Ammon's horn (tissue), 1 donor: ENCODE results near the gene CSNK1G2.
"Not testable (repeated sequence)": the region's sequence is repeated elsewhere in the genome, so short reads cannot be mapped to it uniquely, and the experiment has no call there.

Experiments
- DNase-seq: peaks from one replicate; pipeline ENCODE4 v3.0.0-alpha.2; 2016; ENCODE audit warnings: low spot score

Gene CSNK1G2

DNA sequence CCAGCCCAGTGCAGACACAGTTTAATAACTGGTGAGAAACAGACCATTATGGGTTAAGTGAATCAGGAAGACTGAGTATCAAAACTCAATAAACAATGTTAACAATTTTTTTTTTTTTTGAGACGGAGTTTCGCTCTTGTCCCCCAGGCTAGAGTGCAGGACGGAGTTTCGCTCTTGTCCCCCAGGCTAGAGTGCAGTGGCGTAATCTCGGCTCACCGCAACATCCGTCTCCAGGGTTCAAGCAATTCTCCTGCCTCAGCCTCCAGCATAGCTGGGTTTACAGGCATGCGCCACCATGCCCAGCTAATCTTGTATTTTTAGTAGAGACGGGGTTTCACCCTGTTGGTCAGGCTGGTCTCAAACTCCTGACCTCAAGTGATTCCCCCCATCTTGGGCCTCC lies 47.5 kb downstream of the CSNK1G2 start:
- DNase-seq = not testable (repeated sequence)

DNA sequence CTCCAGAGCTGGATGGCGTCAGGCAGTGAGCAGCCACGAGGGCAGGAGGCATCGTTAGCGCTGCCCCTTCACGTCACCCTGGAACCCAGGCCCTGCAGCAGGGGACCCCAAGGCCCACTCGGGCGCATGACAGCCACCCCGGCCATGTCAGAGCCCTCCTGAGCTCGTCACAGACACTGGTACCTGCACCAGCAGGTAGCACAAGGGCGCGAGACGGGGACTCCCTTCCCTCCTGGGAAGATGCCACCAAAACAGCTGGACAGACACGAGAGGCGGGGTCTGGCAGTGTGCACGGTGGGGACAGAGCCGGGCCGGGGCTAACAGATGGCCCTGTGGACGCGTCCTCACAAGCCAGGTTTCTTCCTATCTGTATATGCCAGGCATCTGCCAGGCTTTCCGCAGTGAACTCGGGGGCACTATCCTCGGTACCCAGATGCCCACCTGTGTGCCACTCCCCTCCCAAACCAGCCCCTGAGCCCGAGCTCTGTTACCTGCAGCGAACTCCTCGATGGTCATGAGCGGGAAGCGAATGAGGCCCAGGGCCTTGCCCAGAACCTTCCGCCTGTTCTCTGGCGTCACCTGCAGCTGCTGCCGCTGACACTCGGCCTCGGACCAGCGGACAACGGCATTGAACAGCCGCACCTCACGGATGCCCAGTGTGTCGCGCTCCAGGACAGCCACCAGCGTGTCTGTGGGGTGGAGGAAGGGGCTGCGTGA lies 48.7 kb downstream of the CSNK1G2 start:
- DNase-seq = no peak

DNA sequence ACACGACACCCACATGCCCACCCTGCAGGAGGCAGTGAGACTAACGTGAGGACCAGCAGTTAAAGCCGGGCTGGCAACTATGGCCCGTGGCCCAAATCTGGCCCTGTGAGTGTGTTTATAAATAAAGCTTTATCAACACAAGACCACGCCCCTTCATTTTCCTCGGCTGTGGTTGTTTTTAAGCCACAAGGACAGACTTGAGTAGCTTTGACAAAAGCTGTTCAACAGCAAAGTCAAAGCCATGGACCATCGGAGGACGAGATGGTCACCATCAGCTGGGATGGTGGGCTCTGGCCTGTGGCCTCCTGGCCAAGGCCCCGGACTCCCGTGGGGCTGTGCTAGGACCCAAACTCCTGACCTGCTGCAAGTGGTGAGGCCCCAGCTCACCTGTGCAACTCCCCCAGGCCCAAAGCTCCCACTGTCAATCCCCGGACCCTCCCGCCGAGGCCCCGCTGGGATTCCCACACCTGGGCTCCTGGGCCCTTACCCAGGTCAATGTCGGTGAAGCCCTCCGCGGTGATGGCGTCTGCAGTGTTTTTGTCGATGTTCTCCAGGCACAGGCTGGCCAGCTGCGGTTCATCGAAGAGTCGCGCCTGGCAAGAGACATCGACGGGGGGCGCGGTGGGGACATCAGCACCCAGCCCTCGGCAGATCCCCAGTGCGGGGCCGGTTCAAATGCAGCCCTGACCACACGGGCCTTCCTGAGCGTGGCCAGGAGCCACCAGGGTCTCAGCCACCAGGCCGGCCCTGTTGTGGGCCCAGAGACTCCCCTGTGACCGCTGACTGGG lies 49.5 kb downstream of the CSNK1G2 start:
- no peak for DNase-seq

DNA sequence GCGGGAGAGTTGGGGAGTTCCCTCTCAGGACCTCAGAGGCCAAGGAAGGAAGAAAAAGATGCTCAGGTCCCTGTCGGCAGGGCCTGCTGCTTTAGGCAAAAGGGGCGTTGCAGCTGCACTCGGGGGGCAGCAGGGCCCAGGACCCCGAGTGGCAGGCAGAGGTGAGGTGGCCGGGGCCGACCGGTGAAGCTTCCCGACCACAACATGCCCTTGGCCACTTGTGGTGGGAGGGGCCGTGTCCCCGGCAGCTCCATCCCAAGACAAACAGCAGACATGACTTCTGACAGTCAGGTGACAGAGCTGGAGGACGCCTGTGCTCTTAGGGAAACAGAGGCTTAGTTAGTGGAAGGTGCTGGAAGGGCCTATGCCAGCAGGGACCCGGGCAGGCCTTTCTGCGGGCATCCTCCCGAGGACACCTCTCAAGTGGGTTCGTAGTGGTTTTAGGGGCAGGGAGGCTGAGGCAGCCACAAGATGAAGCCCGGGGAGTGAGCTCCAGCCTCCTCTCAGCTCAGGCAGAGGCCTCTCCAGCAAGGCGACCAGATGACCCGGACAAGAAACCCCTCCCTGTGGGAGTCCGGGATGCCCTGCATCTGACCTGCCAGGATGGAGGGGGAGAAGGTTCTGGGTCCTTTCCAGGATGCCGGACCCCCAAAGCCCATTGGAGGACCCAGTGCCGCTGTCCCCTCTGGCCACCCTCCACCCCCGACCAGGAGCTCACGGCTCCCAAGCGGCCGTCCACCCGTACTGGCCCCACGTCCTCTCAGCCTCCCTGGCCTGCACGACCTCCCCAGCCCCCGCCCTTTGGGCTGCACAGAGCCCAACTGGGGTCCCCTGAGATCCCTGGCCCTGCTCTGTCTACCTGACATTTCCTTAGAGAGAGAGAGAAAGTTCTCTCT lies 50.3 kb downstream of the CSNK1G2 start:
- no peak for DNase-seq

DNA sequence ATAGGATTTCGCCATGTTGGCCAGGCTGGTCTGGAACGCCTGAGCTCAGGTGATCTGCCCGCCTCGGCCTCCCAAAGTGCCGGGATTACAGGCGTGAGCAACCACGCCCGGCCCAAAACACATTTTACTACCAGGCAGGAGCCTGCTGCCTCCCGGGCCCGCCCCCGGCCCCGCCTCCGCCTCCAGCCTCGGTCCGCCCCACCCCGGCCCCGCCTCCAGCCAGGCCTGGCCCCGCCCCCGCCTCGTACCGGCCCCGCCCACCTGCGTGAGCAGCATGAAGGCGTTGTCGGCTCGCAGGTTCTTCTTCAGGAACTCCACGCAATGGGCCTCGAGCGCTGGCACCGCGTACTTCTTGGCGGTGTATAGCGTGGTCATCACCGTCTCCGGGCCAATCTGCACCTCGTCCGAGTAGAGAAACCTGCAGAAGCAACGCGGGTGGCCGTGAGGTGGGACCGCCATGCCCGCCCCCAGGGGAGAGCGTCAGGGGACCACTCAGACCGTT lies 51.8 kb downstream of the CSNK1G2 start:
- DNase-seq = no peak

DNA sequence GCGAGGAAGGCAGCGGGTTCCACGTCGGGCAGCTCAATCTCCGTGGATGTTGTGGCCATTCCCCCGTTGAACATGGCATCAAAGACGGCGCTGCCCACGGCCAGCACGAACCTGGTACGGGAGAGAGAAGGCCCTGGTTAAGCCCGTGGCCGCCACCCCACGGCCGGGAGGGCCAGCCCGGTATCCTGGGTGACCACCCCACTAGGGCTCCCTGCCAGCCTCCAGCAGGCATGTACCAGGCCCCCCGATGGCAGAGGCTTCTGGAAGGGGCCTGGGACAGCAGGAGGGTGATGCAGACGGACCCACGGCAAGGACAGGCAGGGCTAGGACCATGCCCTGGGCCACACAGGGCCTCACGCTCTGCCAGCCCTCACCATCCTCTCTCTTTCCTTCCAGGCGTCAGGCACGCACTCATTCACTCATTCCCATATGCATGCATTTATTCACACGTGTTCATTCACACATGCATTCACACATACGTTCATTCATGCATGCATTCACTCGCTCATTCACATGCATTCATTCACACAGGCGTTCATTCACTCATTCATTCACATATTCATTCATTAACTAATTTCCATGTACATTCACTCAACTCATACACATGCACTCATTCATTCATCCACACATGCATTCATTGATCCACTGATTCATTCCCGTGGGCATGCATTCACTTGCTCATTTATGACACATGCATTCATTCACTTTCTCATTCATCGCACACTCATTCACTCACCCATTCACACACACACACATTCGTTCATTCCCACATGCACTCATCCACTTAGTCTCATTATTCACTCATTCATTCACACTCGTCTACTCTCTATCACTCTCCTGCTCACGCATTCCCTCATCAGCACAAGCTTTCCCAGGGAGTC lies 56.6 kb downstream of the CSNK1G2 start:
- peak; percentile 49 for DNase-seq

DNA sequence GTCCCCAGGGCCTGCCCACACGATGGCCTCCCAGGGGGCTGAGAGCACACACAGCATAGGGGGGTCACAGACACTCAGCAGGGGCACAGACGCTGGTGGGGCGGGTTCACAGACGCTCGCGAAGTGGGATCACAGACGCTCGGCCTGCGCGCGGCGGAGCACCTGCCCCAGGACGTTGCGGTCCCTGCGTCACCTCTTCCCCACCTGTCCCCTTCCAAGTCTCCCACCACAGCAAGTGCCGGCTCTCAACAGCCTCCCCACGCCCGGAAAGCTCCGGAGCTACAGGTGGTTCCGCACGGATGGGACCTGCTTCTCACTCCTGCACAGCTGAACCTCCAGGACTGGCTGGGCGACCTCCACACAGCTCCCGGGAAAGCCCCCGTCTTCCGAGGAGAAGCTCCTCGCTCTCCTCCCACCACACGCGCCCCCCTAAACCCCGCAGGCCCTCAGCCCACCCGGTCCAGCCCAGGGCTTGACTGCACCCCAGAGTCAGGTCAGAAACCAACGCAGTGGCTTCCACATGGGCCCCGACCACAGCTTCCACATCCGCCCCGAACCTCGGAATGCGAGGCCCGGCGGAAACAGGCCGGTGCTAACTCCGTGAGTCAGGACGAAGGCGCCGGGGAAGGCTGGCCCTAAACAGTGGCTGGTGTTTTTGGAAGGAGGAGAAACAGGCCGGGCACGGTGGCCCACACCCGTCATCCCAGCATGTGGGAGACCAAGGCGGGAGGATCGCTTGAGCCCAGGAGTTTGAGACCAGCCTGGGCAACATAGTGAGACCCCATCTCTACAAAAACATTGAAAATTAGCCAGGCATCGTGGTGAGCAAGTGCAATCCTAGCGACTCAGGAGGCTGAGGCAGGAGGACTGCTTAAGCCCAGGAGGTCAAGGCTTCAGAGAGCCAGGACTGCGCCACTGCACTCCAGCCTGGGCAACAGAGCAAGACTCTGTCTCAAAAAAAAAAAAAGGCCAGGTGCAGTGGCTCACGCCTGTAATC lies 58.0 kb downstream of the CSNK1G2 start:
- no peak for DNase-seq

DNA sequence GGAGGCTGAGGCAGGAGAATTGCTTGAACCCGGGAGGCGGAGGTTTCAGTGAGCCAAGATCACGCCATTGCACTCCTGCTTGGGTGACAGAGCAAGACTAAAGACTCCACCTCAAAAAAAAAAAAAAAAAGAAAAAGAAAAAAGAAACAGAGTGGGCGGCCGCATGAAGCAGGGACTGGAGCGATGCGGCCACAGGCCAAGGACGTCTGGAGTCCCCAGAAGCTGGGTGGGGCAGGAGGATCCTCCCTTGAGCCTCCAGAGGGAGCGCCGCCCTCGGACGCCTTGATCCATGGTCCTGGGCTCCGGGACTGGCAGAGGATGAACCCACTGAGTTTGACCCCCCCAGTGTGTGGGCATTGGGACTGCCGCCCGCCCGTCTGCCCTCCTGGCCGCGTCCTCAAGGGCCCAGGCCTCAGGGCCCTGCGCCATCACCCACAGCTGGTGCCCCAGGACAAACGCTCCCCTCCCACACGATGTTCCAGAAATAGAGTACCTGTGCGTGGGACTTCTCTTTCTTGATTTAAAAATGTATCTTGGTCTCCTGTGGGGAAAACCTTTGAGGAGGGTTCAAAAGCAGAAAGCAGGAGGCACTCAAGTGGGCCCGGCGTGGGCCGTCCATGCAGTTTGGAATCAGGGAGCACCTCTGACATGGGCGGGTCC lies 59.0 kb downstream of the CSNK1G2 start:
- DNase-seq = no peak

DNA sequence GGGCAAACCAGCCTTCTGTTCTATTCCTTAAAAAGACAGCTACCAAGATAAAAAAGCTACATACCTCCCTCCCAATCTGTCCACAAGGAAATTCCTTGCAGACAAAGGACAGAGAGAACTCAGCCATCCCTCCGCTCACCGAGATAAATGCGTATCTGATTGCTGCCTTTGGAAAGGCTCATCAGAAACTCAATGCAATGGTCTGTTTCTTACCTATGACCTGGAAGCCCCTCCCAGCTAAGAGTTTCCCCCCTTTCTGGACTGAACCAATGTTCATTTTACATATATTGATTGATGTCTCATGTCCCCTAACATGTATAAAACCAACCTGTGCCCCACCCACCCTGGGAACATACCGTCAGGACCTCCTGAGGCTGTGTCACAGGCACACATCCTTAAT lies 62.9 kb downstream of the CSNK1G2 start:
- no peak for DNase-seq

DNA sequence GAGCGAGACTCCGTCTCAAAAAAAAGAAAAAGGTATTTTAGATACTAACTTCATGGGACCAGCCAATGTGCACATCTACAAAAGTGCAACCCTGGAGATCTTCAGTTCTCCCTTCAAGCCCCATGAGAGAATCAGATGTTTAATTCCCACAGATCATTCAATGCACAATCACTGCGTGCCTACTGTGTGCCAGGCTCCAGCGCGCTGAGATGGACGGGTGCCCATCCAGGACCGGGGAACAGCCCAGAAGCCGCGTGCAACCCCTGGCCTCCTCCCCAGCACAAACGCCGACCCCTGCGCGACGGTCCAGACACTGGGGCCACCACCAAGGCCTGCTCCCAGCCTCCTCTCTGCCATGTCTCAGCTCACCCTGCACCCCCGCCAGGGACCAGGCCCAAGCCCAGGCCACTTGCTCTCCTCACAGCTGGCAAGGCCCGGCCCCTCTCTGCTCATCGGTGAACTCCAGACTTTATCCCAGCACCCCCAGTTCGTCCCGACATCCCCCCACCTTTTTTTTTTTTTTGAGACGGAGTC lies 69.2 kb downstream of the CSNK1G2 start:
- DNase-seq = no peak

DNA sequence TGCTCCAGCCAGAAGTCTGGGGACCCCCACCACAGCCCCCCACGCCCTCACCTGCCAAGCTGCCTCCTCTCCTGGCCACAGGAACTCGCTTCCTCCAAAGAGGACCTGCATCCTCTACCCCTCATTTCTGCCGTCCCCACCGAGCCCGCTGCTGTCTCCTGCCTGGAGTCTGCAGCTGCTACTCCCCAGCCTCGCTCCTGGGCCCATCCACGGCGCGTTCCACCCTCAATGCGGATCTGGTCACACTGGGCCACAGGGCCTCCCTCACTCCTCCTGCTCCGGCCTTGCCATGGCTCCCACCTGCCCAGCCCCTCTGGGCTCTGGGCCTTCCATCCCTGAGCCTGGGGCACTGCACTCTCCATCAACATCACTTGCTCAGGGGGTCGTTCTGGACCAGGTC lies 70.2 kb downstream of the CSNK1G2 start:
- no peak for DNase-seq

DNA sequence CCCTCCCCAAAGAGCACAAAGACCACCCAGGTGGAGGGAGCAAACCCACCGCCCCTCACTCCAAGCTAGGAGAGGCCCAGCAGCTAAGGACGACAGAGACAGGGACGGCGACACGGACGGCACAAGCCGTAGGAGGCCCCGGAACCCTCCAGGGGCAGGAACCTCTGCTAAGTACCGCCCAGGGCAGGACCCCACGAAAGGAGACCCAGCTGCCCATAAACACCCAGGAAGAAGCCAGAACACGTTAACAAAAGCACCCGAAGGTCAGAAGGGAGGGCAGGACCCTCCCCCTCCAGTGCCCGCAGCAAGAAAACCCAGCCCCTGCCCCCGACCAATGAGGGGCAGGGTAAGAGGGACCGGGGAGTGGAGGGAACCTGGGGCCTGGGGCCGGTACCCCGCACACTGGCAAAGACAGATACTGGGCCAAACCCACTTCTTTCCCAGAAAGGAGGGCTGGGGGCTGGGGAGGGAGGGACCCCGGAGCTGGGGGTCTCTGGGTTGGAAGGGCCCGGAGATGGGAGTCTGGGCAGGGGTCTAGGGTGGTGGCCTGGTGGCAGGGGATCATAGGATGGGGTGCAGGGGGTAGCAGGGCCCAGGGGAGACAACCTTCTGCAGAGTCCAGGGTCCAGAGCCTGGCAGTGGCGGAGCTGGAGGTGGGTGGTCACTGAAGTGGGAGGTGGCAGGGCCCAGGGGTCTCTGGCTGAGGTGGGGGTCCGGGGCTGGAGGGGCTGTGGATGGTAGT lies 72.1 kb downstream of the CSNK1G2 start:
- no peak for DNase-seq

DNA sequence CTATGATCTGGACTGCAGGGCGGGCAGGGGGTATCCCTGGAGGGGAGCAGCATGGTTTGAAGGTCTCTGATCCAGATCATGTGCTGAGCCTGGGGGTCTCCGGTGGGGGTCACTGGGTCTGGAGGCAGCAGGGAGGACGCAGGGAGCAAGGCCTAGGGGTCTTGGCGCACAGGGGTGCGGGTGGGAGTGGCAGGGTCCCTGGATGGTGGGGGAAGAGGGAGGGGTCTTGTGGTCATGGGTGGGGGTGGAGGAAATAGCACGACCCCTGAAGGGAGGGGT lies 72.7 kb downstream of the CSNK1G2 start:
- no peak for DNase-seq

DNA sequence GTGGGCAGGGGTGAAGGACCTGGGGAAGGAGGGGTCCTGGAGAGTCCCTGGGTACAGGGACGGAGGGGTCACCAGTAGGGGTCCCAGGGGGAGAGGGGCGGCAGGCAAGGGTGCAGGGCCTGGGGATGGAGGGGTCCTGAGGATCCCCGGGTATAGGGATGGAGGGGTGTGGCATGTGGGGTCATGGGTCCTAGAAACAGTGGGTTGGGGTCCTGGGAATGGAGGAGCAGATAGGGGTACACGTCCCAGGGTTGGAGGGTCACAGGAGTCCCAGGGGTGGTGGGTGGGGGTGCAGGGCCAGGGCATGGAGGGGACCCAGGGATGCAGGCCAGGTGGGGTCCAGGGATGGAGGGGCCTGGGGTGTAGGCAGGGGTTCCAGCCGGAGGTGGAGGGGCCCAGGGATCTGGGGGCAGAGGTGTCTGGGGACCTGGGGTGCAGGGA lies 73.2 kb downstream of the CSNK1G2 start:
- DNase-seq = no peak

DNA sequence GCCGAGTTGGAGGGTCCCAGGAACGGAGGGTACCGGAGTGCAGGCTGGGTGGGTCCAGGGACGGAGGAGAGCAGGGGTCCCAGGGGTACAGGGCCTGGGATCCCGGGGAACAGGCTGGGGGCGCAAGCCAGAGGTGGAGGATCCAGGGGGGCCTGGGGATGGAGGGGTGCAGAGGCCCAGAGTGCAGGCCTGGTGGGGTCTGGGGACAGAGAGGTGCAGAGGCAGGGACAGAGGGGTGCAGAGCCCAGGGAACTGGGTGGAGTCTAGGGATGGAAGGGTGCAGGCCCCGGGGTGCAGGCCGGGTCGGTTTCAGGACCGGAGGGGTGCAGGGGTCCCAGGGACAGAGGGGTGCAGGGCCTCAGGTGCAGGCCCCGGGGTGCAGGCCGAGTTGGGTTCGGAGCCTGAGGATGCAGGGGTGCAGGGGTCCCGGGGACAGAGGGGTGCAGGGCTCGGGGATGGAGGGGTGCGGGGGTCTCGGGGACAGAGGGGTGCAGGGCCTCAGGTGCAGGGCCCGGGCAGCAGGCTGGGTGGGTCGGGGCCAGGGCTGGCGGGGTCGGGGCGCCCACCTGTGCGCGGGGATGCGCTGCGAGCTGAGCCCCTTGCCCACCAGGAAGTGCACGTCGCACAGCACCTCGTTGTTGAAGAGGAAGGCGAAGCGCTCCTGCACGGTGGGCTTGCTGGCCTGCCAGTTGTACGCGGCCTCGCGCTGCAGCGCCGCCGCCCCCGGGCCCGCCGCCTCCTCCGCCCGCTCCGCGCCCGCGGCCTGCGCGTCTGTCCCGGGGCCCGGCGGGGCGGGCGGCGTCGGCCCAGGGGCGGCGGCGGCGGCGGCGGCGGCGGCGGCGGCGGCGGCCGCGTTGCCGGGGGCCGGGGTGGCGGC lies 74.0 kb downstream of the CSNK1G2 start:
- DNase-seq = no peak

DNA sequence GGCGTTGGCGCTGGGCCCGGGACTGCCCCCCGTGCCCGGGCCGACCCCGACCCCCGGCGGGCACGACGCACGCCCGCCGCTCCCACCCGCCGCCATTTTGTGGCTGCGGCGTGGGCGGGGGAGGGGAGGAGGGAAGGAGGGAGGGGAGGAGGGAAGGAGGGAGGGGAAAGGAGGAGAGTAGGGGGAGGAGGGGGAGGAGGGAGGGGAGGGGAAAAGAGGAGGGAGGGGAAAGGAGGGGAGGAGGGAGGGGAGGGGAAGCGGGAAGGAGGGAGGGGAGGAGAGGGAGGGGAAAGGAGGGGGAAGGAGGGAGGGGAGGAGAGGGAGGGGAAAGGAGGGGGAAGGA lies 74.6 kb downstream of the CSNK1G2 start, which contains the start of gene BTBD2:
Gene BTBD2 (minus strand): TSS at position 107 of the 343 bp plus-strand sequence. CDS start 11 bp downstream, at position 96.
- peak; percentile 89 for DNase-seq

DNA sequence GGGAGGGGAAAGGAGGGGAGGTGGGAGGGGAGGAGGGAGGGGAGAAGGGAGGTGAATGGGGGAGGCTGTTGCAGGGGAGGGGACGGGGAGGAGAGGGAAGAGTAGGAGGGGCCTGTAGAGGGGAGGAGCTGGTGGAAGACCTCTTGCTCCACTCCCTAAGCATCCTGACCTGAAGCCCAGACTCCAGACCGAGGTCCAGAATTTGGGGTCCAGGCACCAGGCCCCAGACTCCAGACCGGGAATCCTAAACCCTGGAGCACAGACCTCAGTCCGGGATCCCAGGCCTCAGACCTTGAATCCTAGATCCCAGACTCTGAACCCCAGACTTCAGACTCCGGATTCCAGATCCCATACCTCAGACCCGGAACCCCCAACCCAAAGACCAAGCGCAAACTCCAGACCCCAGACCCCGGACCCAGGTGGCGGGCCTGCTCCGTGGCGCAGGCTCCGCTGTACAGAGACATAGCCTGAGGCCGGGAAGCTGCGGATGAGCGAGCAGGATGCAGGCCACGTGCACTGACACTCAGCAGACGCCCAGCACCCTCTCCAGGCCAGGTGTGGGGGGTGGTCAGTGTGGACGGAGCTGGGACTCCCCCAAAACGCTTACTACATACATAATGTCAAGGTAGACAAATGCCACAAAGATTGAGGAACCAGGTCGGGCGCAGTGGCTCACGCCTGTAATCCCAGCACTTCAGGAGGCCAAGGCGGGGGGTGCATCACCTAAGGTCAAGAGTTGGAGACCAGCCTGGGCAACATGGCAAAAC lies 75.3 kb downstream of the CSNK1G2 start:
- DNase-seq = peak; percentile 94
